Keratinocyte (primary cell): ENCODE results near the gene RANBP3. TPM values are rescaled to one million over a fixed set of nuclear protein-coding genes. Genes with fewer than 3 reads are reported as not detected.

Experiments
- DNase-seq: peaks from one replicate; pipeline ENCODE4 v3.0.0-alpha.2; 2011; ENCODE audit warnings: low read depth, missing footprints, low spot score
- FAIRE-seq: peaks from 2 replicates; lab custom pipeline; 2011; peaks lifted over from hg19 to GRCh38; lab: Jason Lieb, UNC
- H2AFZ ChIP-seq: 2 replicates; pipeline ENCODE4 v1.6.0; 2012; ENCODE audit warnings: low read length, control low read depth, inconsistent platforms; ENCODE audit not compliant: control insufficient read depth
- H3K27ac ChIP-seq: 2 replicates; pipeline ENCODE4 v1.5.1; 2011; ENCODE audit warnings: low read length; ENCODE audit not compliant: control insufficient read depth, insufficient read depth
- H3K27me3 ChIP-seq: 3 replicates; pipeline ENCODE4 v1.6.0; 2011; ENCODE audit warnings: low read length; ENCODE audit not compliant: control insufficient read depth, insufficient read depth; ENCODE audit errors: extremely low read depth
- H3K36me3 ChIP-seq, 2 experiments: 2 replicates in 1 of 2; 3 replicates in 1 of 2; pipeline ENCODE4 v1.5.1; 2011; ENCODE audit warnings: low read length in 2 of 2, mild to moderate bottlenecking in 1 of 2; ENCODE audit not compliant: control insufficient read depth in 2 of 2, insufficient read depth in 2 of 2; ENCODE audit errors: extremely low read depth in 1 of 2
- H3K4me1 ChIP-seq: 3 replicates; pipeline ENCODE4 v1.5.1; 2011; ENCODE audit warnings: low read length; ENCODE audit not compliant: control insufficient read depth, insufficient read depth; ENCODE audit errors: extremely low read depth
- H3K4me2 ChIP-seq: 3 replicates; pipeline ENCODE4 v1.6.0; 2011; ENCODE audit warnings: low read depth, low read length; ENCODE audit not compliant: control insufficient read depth, insufficient read depth; ENCODE audit errors: extremely low read depth
- H3K4me3 ChIP-seq, 3 experiments: fragments of 200-600 bp in 1 of 3; sonication (generic) in 1 of 3; 2 replicates in 2 of 3; 3 replicates in 1 of 3; pipeline ENCODE4 v1.5.1; 2011 to 2016; ENCODE audit warnings: low read length in 3 of 3, mild to moderate bottlenecking in 3 of 3, control low read depth in 2 of 3, inconsistent platforms in 1 of 3, low read depth in 1 of 3, mixed read lengths in 1 of 3, mixed run types in 1 of 3, moderate library complexity in 1 of 3; ENCODE audit not compliant: control insufficient read depth in 2 of 3, insufficient read depth in 2 of 3; ENCODE audit errors: extremely low read depth in 1 of 3
- H3K79me2 ChIP-seq: 2 replicates; pipeline ENCODE4 v1.6.0; 2012; ENCODE audit warnings: low read length; ENCODE audit not compliant: control insufficient read depth, insufficient read depth
- H3K9ac ChIP-seq: 3 replicates; pipeline ENCODE4 v1.6.0; 2011; ENCODE audit warnings: low read length; ENCODE audit not compliant: control insufficient read depth, insufficient read depth; ENCODE audit errors: extremely low read depth
- H3K9me1 ChIP-seq: 3 replicates; pipeline ENCODE4 v1.6.0; 2011; ENCODE audit warnings: low read length; ENCODE audit not compliant: control insufficient read depth, insufficient read depth; ENCODE audit errors: extremely low read depth
- H3K9me3 ChIP-seq: 2 replicates; pipeline ENCODE4 v1.5.1; 2012; ENCODE audit warnings: low read depth, low read length; ENCODE audit not compliant: control insufficient read depth
- H4K20me1 ChIP-seq: 3 replicates; pipeline ENCODE4 v1.6.0; 2011; ENCODE audit warnings: low read length; ENCODE audit not compliant: control insufficient read depth, insufficient read depth; ENCODE audit errors: extremely low read depth
- CTCF ChIP-seq, 3 experiments: IDR thresholded peaks in 1 of 3; conservative IDR thresholded peaks in 1 of 3; optimal IDR thresholded peaks in 1 of 3; 2 replicates in 2 of 3; 3 replicates in 1 of 3; pipeline versions ENCODE3 to v1.5.1; 2011; ENCODE audit warnings: low read length in 3 of 3, mild to moderate bottlenecking in 3 of 3, moderate library complexity in 2 of 3, control low read depth in 1 of 3, inconsistent platforms in 1 of 3; ENCODE audit not compliant: insufficient read depth in 2 of 3; ENCODE audit errors: extremely low read depth in 1 of 3
- EZH2 ChIP-seq: IDR thresholded peaks from one replicate; pipeline ENCODE4 v1.6.1; 2012; ENCODE audit warnings: inconsistent platforms, mild to moderate bottlenecking, low read length, moderate library complexity
- dilution Hi-C: fragments of 300-500 bp; cut with MboI; formaldehyde crosslinking; loops from one replicate; pipeline ENCODE4 v1.7.0; 2020; ENCODE audit warnings: low sequenced_read_pairs; ENCODE audit not compliant: extremely low pct_ligation_motif_present
- polyA plus RNA-seq, 5 experiments: library from polyadenylated mRNA; depleted of rRNA in 3 of 5; stranded (reverse) in 3 of 5; stranded (forward) in 1 of 5; unstranded in 1 of 5; fragments of >200 nt; gene quantifications; 1 replicate in 1 of 5; 2 replicates in 3 of 5; 3 replicates in 1 of 5; pipeline versions ENCODE4 v1.2.1 to v1.2.3, GENCODE V29; 2011 to 2012; ENCODE audit warnings: missing spikeins in 2 of 5, low read depth in 1 of 5, low replicate concordance in 1 of 5

The RANBP3 gene
- polyA plus RNA-seq, 1 donor (not counting 4 experiments of a cell fraction or from before 2014, with no cell fraction given), result 36.4 TPM

- H3K9me3 ChIP-seq, result no peaks in the 10 kb centered on the region
- H3K36me3 ChIP-seq, result peaks cover 2 to 6% of the 10 kb centered on the region in 2 experiments
- peak within 1 kb of the TSS; percentile 96 for H2AFZ ChIP-seq
- no peak for TF ChIP-seq CTCF (optimal IDR thresholded peaks at IDR 0.05 in 1 of 3, IDR thresholded peaks at IDR 0.05 in 1 of 3, conservative IDR thresholded peaks at IDR 0.05 in 1 of 3; ENCODE audit: extremely low read depth in 1 of 3, insufficient read depth in 2 of 3, low read length in 3 of 3)
- TF ChIP-seq EZH2, result no peak
- H3K27me3 ChIP-seq, result no peaks in the 10 kb centered on the region
- no peaks in the 10 kb centered on the region for H3K9me1 ChIP-seq
- H3K4me3 ChIP-seq, result peak within 1 kb of the TSS; percentile 79 to 98 (median 96)
- H3K4me2 ChIP-seq, result peak within 1 kb of the TSS; percentile 73
- H3K9ac ChIP-seq, result peak within 1 kb of the TSS; percentile 99
- H3K79me2 ChIP-seq, result peaks cover 36% of the 10 kb centered on the region
- peaks cover 4% of the 10 kb centered on the region for H3K4me1 ChIP-seq
- dilution Hi-C loops, result no loop called here
- peak within 1 kb of the TSS; percentile 99 for H3K27ac ChIP-seq
- FAIRE-seq (no peak), DNase-seq (no peak)
- no peaks in the 10 kb centered on the region for H4K20me1 ChIP-seq
Observed at GRCh38 chr19:5903624-5904351, 74.2 kb downstream of the RANBP3 start, which contains the start of gene NDUFA11. NDUFA11 (minus strand) TSS chr19:5903790; CDS start chr19:5903708, 82 bp downstream.

- no peak for FAIRE-seq
- Histone ChIP-seq H3K9me3 (no peaks in the 10 kb centered on the region), H3K4me3 (peak overlapping the region; percentile 79 to 98 (median 96)), H2AFZ (peak overlapping the region; percentile 32), H4K20me1 (no peaks in the 10 kb centered on the region), H3K27me3 (no peaks in the 10 kb centered on the region), H3K4me1 (peaks cover 4% of the 10 kb centered on the region), H3K9ac (peak overlapping the region; percentile 99), H3K9me1 (no peaks in the 10 kb centered on the region), H3K79me2 (peaks cover 39% of the 10 kb centered on the region), H3K27ac (peak overlapping the region; percentile 99), H3K36me3 (peaks cover 2 to 9% of the 10 kb centered on the region in 2 experiments), H3K4me2 (peak overlapping the region; percentile 73)
- DNase-seq, result no peak
- no peak for TF ChIP-seq EZH2
- no peak for TF ChIP-seq CTCF (optimal IDR thresholded peaks at IDR 0.05 in 1 of 3, IDR thresholded peaks at IDR 0.05 in 1 of 3, conservative IDR thresholded peaks at IDR 0.05 in 1 of 3; ENCODE audit: extremely low read depth in 1 of 3, insufficient read depth in 2 of 3, low read length in 3 of 3)
- dilution Hi-C loops, result no loop called here
Observed at GRCh38 chr19:5903056-5903623, 74.8 kb downstream of the RANBP3 start.
